Left colon (tissue), 2 donors: ENCODE measurements around the gene UMODL1. TPM values are rescaled to one million over a fixed set of nuclear protein-coding genes. Genes with fewer than 3 reads are reported as not detected.
"Not testable (repeated sequence)": the region's sequence is repeated elsewhere in the genome, so short reads cannot be mapped to it uniquely, and the experiment has no call there.

Experiments used
- ATAC-seq: fragments of 200-7000 bp; cut with Tn5 transposase; one replicate; pipeline ENCODE4 v1.9.1; 2020; ENCODE audit warnings: mild to moderate bottlenecking, moderate library complexity
- DNase-seq, 2 donors: peaks; one replicate each; pipeline ENCODE4 v3.0.0-alpha.2; 2020
- intact Hi-C, 2 donors: fragments of 100-400 bp; cut with DNase I in 1 of 2; cut with micrococcal nuclease in 1 of 2; formaldehyde crosslinking; loops; one replicate each; pipeline versions ENCODE4 v1.11.2 to v1.14.0; 2022; cut with DNase I, micrococcal nuclease
- total RNA-seq, 2 donors: library from RNA; stranded (reverse); fragmentation: NEBNext Ultra II Directional; extraction: Animal tissue kit (Norgen Biotek cat#: 25700); gene quantifications; one replicate each; pipeline ENCODE4 v1.2.1, GENCODE V29; 2021
- donor health status: DM: no; HTN: no; CAD: no.
- donor health status: DM: yes; HTN: yes; CAD: no.

UMODL1 gene
- total RNA-seq, 2 donors from 2014 or later: 0.28 to 0.43 TPM

DNA sequence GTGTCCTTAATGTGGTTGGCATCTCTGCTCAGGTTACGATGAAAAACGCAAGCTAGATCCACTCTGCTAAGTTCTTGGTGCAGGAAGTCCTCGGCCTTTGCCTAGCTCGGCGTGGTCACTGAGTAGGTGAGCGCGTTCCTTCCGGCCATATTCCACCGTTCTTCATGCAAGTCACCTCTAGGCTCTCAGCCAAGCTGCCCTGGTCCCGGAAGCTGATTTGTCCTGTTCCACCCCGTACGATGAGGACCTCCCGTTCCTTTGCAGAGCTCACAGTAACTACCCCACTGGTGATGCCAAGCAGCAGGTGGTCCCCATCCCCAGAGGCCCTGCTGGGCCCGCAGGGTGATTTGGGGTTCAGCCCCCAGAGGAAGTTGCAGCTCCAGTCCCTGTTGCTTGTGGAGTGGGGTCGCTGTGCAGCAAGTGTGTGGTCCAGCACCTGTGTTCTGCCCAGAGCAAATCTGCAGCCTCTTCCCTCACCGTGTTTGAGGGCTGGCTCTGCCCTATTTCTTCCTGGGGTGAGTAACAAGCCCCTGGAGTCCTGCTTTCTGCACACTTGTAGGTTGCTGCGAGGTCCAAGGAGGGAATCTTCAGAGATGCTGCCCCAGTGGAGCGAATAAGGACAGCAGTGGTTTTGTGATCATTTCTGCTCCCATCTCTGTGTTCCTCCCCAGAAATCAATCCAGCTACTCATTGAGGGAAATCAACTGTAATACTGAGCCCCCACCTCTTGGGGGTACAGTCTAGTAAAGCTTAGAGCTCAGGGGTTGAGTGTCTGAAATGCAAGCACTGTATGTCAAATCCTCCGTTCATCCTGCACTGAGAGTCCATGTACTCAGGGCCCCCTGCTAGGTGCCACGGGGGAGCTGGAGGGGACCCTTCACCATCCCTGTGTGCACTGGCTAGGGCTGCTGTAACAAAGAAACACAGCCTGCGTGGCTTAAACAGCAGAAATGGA lies 2.3 kb downstream of the UMODL1 start:
- intact Hi-C loops: no loop called here
- ATAC-seq (peak; percentile 60), DNase-seq (no peak)

DNA sequence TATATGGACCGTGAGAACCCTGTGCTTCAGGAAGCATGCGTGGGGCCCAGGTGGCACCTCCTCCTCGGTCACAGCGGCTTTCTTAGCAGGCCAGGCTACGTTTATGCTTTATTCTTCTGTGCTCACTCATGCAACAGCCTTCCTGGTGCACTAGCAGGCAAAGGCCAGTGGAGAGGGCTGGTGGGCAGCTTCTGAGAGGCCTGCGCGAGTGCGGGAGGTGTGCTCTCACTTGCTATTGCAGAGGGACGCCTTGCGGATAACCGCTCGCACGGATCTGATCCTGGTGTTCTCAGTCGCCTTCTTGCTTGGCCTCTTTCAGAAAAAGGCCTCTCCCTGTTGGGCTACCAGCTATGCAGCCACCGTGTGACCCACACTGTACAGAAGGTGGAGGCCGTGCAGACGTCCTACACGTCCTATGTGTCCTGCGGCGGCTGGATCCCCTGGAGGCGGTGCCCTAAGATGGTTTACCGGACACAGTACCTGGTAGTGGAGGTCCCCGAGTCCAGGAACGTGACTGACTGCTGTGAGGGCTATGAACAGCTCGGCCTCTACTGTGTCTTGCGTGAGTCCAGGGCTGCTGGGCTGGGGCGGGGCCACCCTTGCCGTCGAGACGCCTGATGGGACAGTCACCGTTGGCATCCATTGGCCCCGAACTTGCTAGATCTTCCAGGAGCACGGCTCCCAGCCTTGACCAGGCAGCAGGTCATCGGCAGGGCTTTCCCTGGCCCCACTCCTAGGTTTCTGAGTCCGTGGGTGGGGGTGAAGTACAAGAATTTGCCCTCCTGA lies 4.8 kb downstream of the UMODL1 start:
- ATAC-seq (no peak), DNase-seq (no peak)
- intact Hi-C loops: no loop called here

DNA sequence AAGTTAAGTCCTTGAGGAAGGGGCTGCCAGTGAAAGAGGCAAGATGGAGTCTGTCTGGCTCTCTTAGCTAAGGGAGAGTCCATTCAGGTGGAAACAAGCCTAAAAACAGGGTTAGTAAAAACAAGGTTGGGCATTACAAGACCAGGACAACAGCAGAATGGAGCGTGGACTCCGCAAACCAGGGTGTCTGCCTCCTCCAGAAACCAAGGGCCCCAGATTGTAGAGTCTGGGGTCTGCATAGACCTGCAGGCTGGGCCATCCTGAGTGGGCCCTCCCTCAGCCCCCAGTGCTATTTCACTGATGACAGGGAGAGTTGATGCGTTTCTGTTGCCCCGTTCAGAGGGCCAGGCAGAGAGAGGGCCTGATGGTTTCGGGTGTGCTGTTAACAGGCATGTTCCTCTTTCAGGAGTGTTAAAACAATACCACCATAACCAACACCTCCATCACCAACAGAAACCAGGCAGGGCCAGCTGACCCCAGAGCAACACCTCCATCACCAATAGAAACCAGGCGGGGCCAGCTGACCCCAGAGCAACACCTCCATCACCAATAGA lies 6.6 kb downstream of the UMODL1 start:
- DNase-seq, ATAC-seq, intact Hi-C loops: not testable (repeated sequence)

DNA sequence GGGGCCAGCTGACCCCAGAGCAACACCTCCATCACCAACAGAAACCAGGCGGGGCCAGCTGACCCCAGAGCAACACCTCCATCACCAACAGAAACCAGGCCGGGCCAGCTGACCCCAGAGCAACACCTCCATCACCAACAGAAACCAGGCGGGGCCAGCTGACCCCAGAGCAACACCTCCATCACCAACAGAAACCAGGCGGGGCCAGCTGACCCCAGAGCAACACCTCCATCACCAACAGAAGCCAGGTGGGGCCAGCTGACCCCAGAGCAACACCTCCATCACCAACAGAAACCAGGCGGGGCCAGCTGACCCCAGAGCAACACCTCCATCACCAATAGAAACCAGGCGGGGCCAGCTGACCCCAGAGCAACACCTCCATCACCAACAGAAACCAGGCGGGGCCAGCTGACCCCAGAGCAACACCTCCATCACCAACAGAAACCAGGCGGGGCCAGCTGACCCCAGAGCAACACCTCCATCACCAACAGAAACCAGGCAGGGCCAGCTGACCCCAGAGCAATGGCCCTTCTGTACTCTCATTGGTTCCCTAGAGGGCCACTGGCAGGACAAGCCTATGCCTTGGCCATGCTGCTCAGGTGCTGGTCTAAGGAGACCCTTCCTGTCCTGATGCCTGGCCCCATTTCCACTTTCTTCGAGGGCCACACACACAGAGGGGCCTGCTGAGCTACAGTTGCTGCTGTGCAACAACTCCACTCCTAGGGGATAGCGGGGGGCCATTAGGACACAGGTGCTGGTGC lies 7.3 kb downstream of the UMODL1 start:
- DNase-seq, intact Hi-C loops, ATAC-seq: not testable (repeated sequence)

DNA sequence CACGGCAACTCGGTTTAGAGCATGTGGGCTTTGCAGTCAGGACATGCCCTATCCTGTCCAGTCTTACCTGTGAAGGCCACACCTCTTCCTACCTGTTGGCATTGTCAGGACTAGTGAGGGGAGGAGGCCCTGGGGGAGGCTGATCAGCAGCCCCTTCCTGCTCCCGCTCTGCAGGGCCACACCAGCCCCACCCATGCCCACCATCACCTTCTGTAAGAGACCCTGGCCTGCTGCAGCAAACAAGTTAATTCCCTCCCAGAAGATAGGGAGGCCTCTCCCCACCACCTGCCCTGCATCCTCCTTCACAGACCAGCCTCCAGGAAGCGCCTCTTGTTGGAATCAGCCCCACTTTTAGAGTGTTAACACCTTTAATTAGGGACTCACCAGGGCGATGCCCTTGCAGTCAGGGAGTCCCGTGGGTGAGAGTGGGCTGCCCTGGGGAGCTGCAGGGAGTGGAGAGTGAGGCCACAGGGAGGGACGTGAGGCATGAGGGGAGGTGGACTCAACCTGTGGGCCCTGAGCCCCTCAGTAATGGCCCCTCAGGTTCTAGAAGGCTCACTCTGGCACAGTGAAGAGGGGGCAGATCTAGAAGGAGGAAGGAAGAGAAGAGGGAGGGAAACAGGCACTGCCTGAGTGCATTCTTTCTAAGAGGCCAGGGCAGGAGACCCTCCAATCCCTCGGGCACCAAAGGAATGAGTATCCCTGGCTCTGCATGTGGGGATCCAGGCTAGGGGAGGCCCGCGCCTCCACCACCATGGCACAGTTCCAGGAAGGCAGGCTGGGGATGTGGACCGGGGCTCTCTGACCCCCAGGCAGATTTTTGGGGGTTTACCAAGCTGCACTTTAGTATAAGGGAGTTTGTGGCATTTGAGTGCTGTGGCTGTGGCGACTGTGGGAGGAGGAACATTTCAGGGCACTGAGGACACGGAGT lies 8.2 kb downstream of the UMODL1 start:
- DNase-seq (no peak), ATAC-seq (peak; percentile 13)
- intact Hi-C loops: no loop called here

DNA sequence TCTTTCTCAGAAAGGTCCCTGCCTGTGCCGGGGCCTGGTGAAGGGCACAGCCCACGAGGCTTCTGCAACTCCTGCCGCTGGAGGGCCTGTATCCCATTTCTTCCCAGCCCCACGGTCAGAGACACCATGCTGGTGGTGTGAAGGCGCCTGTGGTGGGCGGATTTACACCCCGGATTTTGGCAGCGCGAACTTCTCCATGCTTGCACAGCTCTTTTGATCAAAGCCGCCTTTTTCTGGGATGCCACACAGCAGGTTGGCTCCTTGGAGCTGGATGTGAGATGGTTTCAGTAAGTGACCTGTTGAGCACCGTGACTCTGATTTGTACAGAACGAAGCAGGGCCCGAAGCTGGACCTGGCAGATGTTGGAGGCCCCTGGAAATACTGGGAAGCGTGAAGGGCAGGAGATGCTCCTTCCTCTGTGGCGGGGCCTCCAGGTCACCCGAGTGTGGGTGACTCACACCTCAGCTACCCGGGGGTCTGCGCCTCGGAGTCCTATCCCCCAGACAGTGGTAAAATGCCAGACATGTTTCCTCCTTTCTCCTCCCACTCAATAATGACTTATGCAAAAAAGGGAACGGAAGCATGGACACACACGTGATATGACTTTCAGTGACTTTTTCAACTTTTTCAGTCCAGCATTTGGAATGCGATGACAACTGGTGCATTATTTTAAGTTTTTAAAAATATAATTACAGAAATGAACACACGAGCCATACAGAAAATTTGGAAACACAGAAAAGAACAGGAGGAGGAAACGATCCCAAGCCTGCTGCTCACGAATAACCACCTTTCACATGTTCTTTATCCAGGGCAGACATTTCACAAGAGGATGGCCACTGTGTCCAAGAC lies 9.0 kb downstream of the UMODL1 start:
- ATAC-seq (no peak), DNase-seq (no peak)
- intact Hi-C loops: no loop called here

DNA sequence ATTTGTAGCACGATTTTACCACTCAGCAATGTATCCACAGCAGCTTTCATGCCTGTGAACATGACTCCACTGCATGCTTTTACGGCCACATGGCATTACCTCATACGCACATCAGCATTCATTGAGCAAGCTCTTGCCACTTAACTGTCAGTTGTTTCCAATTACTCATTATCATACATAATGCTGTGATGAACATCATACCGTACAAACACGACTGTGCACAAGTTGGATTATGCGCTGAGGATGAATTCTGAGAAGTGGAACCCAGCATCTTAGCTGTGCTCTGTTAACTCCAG lies 9.6 kb downstream of the UMODL1 start:
- no peak for ATAC-seq

DNA sequence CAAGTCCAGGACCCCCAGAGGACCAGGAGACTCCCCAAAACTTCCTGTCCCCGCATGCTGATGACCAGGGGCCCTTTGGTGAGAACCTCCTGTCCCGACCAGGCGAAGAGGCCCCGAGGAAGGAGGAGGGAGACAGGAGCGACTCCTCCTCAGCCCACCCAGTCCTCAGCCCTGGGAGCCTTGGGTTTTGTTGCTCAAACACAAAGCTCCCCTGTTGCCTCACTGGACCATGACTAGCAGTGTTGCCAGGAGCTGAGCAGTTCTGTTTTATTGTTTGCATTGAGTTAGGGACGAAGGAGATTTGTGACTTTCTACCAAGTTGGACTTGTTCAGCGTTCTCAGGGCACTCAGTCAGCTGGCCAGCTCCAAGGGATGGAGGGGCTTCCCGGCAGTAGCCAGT lies 10.0 kb downstream of the UMODL1 start:
- ATAC-seq (no peak), DNase-seq (no peak)
- intact Hi-C loops: no loop called here

More for the DNA sequence above, 9.6 kb downstream of the UMODL1 start:
- intact Hi-C loops: no loop called here
- no peak for DNase-seq

DNA sequence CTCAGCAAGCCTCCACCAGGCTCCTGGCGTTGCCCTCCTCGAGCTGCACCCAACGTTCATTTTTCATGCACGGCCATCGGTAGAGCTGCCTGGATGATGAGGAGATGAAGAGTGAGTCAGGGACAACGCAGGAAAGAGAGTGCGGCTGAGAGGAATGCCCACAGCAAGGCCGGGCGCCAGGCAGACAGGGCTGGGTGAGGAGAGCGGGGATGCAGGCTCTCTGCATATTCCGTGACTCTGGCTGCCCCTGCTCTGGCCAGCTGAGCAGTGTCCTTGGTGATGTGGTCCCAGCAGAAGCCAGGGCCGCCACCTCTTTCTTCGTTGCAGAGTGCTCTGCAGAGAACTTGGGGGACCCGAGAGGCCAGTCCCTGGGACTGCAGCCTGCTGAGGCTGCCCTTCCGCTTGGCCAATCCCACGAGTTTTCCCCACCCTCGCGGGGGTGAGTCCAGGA lies 10.8 kb downstream of the UMODL1 start:
- DNase-seq (no peak), ATAC-seq (no peak)
- intact Hi-C loops: no loop called here

DNA sequence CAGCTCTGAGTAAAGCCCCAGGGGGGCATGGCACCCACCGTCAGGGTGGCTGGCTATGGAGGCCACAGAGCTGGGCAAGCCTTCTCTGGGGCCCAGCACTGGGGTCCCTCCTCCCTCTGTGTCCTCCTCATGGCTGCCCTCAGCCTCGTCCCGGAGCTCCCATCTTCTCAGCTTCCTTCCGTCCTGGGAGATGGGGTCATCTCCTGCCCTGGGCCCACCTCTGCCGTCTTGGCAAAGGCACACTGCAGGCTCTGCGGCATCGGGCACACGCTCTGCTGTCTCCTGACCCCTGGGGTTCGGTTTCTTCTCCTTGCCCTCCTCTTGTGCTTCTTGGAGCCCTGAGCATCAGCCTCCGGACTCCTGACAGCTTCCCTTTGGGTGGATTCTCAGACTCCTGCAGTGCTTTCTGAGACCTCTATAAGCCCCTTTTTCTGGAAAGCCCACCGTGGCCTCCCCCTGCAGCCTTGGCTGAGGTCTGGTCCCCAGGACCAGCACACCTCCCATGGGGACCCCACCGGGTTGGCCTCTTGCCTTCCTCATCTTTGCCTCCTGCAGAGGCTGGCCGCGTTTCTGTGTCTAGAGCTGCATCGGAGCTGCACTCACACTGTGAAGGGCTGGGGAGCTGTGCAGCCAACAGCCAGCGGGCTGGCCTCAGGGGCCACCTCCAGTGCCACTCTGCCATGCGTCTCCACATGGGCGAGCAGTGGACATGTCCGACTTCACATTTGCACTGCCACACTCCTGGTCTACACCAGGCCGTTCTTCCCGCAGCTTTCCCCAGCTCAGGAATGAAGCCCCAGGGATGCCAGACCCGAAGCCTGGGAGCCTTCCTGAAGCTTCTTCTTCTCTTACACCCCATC lies 11.6 kb downstream of the UMODL1 start:
- intact Hi-C loops: no loop called here
- no peak for DNase-seq
- ATAC-seq: no peak

DNA sequence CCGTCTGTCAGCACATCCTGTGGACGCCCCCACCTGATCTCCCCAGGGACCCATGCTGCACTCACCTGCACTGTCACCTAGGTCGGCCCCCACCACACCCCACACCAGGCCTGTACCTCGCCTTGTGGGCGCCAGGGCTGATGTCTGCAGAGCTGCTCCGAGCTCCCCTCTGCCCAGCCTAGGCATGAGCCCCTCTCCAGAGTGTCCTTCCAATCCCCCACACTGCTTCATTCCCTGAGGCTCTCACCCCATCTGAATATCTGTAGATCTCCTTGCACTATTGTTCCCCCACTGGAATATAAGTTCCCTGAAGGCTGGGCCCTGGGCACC lies 12.2 kb downstream of the UMODL1 start:
- ATAC-seq: no peak
- intact Hi-C loops: no loop called here
- no peak for DNase-seq

DNA sequence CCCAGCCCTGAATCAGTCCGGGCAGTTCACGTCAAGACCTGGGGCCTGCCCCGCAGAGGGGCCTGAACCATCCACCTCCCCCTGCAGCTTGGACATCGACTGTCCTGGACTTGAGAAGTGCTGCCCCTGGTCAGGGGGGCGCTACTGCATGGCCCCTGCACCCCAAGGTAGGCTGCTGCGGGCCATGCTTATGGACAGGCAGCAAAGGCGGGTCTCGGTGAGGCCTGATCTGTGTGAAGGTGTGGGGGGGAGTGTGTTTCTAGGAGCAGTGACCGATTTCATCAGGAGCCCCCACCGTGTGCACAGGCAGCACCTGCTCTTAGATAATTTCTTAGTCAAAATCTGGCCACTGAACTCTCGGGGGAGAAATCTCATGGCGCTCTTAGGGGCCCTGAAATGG lies 13.0 kb downstream of the UMODL1 start:
- intact Hi-C loops: no loop called here
- DNase-seq (no peak), ATAC-seq (no peak)

DNA sequence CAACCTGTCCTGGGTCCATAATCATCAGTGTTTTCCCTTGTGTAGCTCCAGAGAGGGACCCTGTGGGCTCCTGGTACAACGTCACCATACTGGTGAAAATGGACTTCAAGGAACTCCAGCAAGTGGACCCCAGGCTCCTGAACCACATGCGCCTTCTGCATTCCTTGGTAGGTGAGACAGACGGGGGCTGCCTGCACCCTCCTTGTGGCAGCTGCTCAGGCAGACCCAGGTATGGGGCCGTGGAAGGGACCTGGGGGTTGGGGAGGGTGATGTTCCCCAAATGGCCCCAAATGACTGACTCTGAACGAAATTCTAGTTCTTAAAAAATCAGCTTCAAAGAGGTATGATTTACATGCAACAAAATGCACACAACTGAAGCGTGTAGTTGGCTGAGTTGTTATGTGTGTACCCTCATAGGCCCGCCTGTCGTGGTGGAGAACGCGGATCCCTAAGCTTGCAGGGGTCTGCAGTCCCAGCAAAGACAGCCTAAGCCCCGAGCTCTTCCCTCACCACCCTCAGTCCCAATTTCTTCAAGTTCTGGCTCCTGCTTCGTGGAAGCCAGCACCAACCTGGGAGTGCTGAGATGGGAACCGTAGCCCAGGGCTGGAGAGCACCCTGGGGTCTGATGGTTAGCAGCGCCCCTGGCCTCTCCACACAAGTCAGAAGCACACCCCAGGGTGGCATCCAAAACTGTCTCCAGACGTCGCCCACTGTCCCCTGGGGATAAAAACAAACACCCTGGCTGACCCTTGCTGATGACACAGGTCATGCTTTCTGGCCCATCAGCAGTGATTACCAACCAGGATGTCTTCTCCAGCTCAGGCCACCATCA lies 14.3 kb downstream of the UMODL1 start:
- no peak for DNase-seq
- intact Hi-C loops: no loop called here
- ATAC-seq: no peak

DNA sequence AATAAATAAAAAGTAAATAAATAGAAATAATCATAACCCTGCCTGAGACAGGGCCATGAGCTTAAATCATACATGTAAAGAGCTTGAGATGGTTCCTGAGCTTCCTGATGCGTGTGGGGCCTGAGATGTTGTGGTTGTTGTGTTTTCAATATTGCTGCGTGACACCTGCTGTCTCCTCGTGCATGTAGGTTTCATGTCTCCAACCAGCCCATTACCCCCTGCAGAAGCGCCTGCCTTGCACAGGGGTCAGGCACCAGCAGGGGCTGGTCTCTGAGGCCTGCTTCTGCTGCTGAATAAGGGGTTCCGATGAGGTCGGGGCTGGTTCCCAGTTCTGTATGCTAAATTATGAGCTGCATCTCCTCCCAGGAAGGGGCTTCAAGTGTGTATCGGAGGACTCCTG lies 15.9 kb downstream of the UMODL1 start:
- DNase-seq: no peak
- ATAC-seq: no peak
- intact Hi-C loops: no loop called here

DNA sequence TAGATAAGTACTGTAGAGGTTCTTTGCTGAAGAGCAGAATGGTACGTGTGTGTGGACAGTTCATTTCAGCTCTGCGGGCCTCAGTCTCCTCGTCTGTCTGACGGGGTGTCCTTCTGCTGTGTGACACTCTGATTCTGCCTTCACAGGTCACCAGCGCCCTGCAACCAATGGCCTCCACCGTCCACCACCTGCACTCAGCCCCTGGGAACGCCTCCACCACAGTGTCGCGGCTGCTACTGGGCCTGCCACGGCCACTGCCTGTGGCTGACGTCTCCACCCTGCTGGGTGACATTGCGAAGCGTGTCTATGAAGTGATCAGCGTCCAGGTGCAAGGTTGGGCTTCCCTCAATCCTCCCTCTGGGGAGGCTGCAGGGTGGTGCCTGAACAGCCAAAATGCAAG lies 17.0 kb downstream of the UMODL1 start:
- intact Hi-C loops: no loop called here
- ATAC-seq (no peak), DNase-seq (no peak)

DNA sequence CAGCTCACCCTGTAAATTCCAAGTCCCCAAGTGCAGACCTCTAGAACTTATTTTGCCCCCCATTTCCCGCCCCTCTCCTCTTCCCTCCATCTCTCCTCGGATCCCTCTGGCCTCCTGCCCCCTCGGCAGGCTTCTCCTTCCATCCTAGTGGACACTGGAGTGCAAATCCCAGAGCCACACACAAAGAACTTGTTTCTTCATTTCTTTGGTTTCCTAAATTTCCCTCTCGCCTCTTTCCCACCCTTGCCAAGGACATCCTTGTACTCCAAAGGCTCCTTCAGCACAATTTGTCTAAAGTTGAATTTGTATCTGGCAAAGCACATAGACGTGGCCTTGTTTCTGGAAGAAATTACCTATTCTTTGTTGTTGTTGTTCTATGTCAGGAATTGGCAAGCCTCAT lies 17.5 kb downstream of the UMODL1 start:
- ATAC-seq: no peak
- intact Hi-C loops: no loop called here
- no peak for DNase-seq
